ENCODE results near the gene XPO1. TPM values are rescaled to one million over a fixed set of nuclear protein-coding genes. Genes with fewer than 3 reads are reported as not detected.
"Not testable (repeated sequence)": the region's sequence is repeated elsewhere in the genome, so short reads cannot be mapped to it uniquely, and the experiment has no call there.

The XPO1 gene
- total RNA-seq, 2 donors from 2014 or later = 158 to 220 TPM

DNA sequence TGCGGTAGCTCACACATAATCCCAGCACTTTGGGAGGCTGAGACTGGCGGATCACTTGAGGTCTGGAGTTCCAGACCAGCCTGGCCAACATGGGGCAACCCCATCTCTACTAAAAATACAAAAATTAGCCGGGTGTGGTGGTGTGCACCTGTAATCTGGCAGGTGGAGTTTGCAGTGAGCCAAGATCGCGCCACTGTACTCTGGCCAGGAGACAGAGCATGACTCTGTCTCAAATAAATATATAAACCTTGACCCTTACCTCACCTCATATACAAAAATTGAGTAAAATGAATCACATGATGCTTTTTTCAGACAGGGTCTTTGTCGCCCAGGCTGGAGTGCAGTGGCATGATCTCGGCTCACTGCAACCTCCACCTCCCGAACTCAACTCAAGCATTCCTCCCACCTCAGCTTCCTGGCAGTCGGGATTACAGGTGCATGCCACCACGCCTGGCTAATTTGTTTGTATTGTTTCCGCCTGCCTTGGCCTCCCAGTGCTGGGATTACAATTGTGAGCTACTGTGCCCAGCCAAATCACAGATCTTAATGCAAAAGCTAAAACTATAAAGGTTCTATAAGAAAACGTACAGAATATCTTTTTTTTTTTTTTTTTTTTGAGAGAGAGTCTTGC, 25.3 kb downstream of the XPO1 start:
- H3K36me3 Mint-ChIP-seq = peaks cover 12% of the 10 kb centered on the region
- no peak overlapping the region for H3K27ac Mint-ChIP-seq
- ATAC-seq = no peak
- DNase-seq (ENCODE audit: low spot score) = no peak
- no peaks in the 10 kb centered on the region for H3K9me3 Mint-ChIP-seq
- no peak overlapping the region for H3K4me3 Mint-ChIP-seq
- no peaks in the 10 kb centered on the region for H3K27me3 Mint-ChIP-seq
- H3K4me1 Mint-ChIP-seq (ENCODE audit: low read depth in 2 of 2) = peaks cover 10 to 15% of the 10 kb centered on the region in 2 donors

DNA sequence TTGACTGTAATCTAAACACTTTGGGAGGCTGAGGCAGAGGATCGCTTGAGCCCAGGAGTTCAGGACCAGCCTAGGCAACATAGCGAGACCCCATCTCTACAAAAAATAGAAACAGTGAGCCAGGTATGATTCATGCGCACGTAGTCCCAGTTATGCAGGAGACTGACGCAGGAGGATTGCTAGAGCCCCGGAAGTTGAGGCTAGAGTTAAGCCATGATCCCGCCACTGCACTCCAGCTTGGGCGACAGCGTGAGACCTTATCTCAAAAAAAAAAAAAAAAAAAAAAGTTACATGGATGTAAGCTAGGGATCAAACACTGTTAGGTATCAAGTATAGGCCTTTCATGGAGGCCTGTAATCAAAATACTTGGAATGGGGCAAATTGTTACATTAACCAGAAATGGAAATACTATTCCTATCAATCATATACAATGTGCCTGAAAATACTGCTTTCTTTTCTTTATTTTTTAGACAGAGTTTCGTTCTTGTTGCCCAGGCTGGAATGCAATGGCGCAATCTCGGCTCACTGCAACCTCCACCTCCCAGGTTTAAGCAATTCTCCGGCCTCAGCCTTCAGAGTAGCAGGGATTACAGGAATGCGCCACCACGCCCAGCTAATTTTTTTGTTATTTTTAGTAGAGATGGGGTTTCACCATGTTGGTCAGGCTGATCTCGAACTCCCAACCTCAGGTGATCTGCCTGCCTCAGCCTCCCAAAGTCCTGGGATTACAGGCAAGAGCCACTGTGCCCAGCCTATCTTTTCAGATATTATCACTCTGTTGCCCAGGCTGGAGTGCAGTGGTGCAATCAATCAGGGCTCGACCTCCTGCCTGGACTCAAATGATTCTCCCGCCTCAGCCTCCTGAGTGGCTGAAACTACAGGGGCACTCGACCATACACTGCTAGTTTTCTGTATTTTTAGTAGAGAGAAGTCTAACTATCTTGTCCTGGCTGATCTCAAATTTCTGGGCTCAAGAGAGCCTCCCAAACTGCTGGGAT, 27.2 kb downstream of the XPO1 start:
- Mint-ChIP-seq H3K9me3 (no peaks in the 10 kb centered on the region), H3K4me3 (no peak overlapping the region), H3K4me1 (ENCODE audit: low read depth in 2 of 2) (peaks cover 12 to 15% of the 10 kb centered on the region in 2 donors), H3K36me3 (peaks cover 12% of the 10 kb centered on the region), H3K27me3 (no peaks in the 10 kb centered on the region), H3K27ac (no peak overlapping the region)
- no peak for DNase-seq (ENCODE audit: low spot score)
- no peak for ATAC-seq

DNA sequence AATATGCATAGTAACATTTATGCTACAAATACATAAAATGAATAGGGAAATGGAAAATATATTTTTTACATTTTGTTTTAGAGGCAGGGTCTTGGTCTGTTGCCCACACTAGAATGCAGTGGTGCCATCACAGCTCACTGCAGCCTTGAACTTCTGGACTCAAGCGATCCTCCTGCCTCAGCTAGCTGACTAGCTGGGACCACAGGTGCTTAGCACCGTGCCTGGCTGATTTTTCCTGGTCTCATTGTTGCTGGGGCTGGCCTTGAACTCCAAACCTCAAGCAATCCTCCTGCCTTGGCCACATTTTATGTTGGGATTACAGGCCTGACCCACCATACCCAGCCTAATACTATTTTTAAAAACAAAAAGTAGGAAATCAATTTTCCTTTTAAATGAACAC, 33.2 kb downstream of the XPO1 start:
- Mint-ChIP-seq H3K9me3 (no peaks in the 10 kb centered on the region), H3K27me3 (no peaks in the 10 kb centered on the region), H3K4me1 (ENCODE audit: low read depth in 2 of 2) (peaks cover 6 to 12% of the 10 kb centered on the region in 2 donors), H3K36me3 (peaks cover 5% of the 10 kb centered on the region), H3K4me3 (no peak overlapping the region), H3K27ac (no peak overlapping the region)
- ATAC-seq (no peak), DNase-seq (ENCODE audit: low spot score) (no peak)

DNA sequence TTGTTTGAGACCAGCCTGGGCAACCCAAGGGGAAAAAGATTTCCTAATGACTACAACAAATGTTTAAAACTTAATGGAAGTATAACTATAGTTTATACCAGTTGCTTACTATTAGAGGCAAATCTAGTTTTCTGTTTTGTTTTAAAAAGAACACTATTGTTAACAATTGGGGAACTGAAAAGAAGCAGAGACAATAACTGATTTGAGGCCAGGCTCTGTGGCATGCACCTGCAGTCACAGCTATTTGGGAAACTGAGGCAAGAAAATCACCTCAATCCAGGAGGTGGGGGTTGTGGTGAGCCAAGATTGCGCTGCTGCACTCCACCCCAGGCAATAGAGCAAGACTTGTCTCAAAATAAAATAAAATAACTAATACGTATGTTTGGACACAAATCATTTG, 39.1 kb downstream of the XPO1 start:
- Mint-ChIP-seq H3K4me1 (ENCODE audit: low read depth in 2 of 2) (peaks cover 6 to 7% of the 10 kb centered on the region in 2 donors), H3K36me3 (peaks cover 27% of the 10 kb centered on the region), H3K9me3 (no peaks in the 10 kb centered on the region), H3K27me3 (no peaks in the 10 kb centered on the region), H3K4me3 (no peak overlapping the region), H3K27ac (no peak overlapping the region)
- ATAC-seq (no peak), DNase-seq (ENCODE audit: low spot score) (no peak)

DNA sequence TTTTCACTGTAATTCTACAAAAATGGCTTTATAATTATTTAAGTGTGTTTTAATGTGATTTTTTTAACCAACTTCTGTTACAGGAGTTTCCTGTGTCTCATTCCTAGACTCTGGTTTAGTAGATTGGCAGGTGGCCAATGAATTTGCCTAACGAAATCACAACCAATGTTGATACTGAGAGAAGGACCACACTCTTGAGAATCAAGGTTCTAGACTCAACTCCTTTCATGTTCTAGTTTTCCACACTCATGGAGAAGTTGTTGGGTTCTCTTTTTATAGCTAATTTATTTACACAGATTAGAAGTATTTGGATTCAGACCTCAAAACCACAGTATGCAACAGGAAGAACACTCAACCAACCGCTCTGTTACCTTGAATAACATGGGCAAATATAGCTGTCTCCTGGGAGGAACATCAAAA, 44.6 kb downstream of the XPO1 start:
- DNase-seq (ENCODE audit: low spot score) (no peak), ATAC-seq (peak in 1 of 2 donors; percentile 58)
- Mint-ChIP-seq H3K4me1 (ENCODE audit: low read depth in 2 of 2) (peaks cover 13 to 15% of the 10 kb centered on the region in 2 donors), H3K27me3 (no peaks in the 10 kb centered on the region), H3K36me3 (peaks cover 43% of the 10 kb centered on the region), H3K4me3 (peak overlapping the region; percentile 20), H3K9me3 (no peaks in the 10 kb centered on the region), H3K27ac (peak overlapping the region; percentile 22 to 74)

DNA sequence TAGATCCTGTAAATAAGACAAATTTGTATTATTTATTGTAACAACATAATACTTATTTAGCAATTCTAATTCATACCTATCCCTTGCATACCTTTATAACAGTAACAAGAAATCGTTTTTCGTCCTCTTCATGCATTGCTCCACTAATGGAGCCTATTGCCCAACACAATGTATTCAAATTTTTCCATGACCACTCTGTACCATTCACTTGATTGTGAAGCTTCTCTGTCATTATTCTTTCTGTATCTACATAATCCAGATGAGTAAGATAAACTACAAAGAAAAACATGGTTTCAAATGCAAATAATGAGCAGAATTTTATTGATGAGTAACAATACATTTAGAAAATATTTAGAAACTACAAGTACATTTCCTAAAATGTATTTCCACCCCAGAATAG, 45.7 kb downstream of the XPO1 start:
- Mint-ChIP-seq H3K36me3 (peaks cover 46% of the 10 kb centered on the region), H3K27me3 (no peaks in the 10 kb centered on the region), H3K4me1 (ENCODE audit: low read depth in 2 of 2) (peaks cover 13 to 15% of the 10 kb centered on the region in 2 donors), H3K4me3 (no peak overlapping the region), H3K9me3 (no peaks in the 10 kb centered on the region), H3K27ac (peak overlapping the region in 1 of 2 donors; percentile 22)
- ATAC-seq (no peak), DNase-seq (ENCODE audit: low spot score) (no peak)

DNA sequence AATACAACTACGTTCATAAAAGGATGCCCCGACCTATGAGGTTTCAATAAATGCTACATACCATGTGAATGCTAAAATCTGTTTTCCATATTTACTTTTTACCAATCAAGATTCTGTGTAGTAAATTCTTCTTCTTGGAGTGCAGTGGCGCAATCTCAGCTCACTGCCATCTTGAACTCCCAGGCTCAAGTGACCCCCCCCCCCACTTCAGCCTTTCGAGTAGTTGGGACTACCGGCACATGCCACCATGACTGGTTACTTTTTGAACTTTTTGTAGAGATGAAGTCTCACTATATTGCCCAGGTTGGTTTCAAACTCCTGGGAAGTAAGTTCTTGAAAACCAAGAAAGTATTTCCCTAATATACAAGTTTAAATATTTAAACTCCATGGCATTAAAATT, 52.9 kb downstream of the XPO1 start:
- no peaks in the 10 kb centered on the region for H3K27me3 Mint-ChIP-seq
- H3K27ac Mint-ChIP-seq = no peak overlapping the region
- no peaks in the 10 kb centered on the region for H3K9me3 Mint-ChIP-seq
- no peak for ATAC-seq
- no peak overlapping the region for H3K4me3 Mint-ChIP-seq
- DNase-seq (ENCODE audit: low spot score) = no peak
- peaks cover 21% of the 10 kb centered on the region for H3K36me3 Mint-ChIP-seq
- H3K4me1 Mint-ChIP-seq (ENCODE audit: low read depth in 2 of 2) = no peaks in the 10 kb centered on the region

DNA sequence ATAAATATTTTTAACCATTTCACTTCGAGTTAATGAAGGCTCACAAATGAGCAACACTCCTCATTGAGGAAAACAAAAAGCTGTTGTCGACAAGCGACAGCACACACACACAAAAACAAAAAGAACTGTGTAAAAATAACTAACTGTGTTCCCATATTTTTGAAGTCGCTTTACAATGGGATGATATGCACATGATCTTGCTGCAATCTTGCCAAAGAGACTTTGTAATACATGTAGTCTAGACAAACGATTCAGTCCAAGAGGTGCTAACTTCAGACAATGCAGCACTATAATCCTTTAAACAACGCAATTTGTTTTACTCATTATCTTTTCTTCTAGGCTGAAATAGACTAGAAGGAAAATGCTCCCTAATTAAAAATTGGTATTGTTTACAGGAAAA, 60.1 kb downstream of the XPO1 start:
- peaks cover 9% of the 10 kb centered on the region for H3K36me3 Mint-ChIP-seq
- H3K27ac Mint-ChIP-seq = no peak overlapping the region
- DNase-seq (ENCODE audit: low spot score) (no peak), ATAC-seq (no peak)
- H3K9me3 Mint-ChIP-seq = no peaks in the 10 kb centered on the region
- no peak overlapping the region for H3K4me3 Mint-ChIP-seq
- H3K4me1 Mint-ChIP-seq (ENCODE audit: low read depth in 2 of 2) = peaks cover 0 to 5% of the 10 kb centered on the region in 2 donors
- no peaks in the 10 kb centered on the region for H3K27me3 Mint-ChIP-seq

DNA sequence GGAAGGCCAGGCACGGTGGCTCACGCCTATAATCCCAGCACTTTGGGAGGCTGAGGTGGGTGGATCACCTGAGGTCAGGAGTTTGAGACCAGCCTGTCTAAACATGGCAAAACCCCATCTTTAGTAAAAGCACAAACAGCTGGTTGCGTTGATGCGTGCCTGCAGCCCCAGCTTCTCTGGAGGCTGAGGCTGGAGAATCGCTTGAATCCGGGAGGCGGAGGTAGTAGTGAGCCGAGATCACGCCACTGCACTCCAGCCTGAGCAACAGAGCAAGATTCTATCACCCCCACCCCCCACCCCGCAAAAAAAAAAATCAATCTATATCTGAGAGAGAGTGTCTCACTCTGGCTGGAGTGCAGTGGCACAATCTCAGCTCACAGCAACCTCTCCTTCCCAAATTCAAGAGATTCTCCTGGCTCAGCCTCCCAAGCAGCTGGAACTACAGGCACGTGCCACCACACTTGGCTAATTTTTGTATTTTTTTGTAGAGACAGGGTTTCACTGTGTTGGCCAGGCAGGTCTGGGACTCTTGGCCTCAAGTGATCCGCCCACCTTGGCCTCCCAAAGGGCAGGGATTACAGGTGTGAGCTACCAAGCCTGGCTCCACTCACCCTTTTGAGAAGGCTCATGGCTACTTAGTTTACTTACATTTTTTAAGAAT, 61.1 kb downstream of the XPO1 start:
- not testable (repeated sequence) for DNase-seq (ENCODE audit: low spot score); H3K4me1 Mint-ChIP-seq (ENCODE audit: low read depth in 2 of 2); H3K27me3 Mint-ChIP-seq; H3K4me3 Mint-ChIP-seq; H3K9me3 Mint-ChIP-seq; ATAC-seq; H3K36me3 Mint-ChIP-seq
- peak overlapping the region in 1 of 2 donors; percentile 72 for H3K27ac Mint-ChIP-seq

DNA sequence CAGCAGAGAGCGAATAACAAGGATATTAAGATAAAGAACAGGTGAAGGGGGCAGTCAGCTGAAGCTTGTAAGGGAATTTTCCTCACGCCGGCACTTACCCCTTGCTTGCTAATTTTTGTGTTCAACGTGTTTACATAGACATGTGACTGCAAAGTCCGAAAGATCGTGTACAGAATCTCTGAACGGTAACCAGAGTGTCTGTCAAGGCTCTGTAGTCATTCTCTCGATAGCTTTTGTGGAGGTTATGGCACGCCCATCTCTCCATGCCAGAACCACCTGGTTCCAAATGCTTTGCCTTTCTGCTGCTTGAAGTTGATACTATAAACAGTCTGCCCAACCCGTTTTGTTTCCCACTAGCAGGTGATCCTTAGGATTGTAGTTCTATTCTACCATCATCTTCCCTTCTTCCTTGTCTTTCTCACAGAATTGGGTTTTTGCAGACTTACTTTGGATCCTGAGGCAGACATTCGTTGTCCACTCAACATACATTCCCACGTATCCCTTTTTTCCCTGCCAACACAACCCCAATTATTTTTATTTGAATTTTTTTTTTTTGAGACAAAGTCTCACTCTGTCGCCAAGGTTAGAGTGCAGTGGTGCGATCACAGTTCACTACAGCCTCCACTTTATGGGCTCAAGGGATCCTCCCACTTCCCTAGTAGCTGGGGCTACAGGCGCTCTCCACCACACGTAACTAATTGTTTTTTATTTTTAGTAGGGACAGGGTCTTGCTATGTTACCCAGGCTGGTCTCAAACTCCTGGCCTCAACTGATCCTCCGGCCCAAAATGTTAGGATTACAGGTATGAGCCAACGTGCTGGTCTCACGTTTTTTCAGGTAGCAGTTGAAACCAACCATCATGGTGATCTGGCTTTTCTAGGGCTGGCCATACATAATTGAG, 66.0 kb downstream of the XPO1 start:
- Mint-ChIP-seq H3K4me1 (ENCODE audit: low read depth in 2 of 2) (peaks cover 14 to 24% of the 10 kb centered on the region in 2 donors), H3K27me3 (no peaks in the 10 kb centered on the region), H3K4me3 (peak overlapping the region; percentile 87), H3K9me3 (no peaks in the 10 kb centered on the region), H3K36me3 (peaks cover 5% of the 10 kb centered on the region), H3K27ac (peak overlapping the region; percentile 90 to 95)
- no peak for ATAC-seq
- DNase-seq (ENCODE audit: low spot score) = no peak

DNA sequence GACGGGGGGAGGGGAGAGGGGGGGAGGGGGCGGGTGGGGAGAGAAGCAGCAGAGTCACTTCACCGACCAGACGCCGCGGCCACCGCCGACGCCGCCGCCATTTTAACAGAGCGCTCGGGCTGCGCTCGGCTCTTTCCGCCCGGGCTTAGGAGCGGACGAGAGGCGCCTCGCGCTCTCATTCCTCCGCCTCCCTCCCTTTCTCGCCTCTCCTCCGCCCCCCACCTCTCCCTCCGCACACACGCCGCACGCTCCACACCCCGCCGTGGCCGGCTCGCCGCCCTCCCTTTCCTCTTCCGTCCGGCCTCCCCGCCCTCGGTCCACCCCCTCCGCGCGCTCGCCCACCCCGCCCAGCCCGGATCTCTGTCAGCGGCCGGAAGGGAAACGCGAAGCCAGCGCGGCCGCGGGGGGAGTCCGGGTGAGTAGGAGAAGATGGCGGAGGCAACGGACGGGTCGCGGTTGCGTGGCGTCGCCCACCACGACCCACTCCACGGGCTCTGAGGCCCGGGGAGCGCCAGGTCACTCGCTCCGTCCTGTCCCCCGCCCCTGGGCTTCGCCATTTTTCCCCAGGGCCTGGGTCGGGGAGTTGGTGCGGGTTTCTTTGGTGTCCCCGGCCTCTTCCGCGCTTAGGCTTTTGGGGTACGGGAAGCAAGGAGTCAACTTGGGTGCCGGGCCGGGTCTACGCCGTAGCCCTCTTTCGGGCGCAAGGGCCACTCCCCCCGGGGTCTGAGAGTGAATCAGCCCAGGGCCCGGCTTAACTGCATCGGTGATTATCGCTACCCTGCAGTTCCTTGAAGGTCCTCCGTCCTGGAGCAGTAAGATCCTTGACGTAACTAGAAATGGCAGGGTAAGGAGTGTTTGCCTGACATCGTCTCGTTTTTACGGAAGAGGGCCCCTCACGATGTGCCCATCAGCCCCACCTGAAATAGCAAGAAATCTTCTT, 66.9 kb downstream of the XPO1 start, which contains the start of gene USP34:
Gene USP34 (minus strand): TSS at position 123 of the 940 bp plus-strand sequence. CDS start 395 bp downstream, outside the sequence.
- Mint-ChIP-seq H3K27me3 (no peaks in the 10 kb centered on the region), H3K9me3 (no peaks in the 10 kb centered on the region), H3K36me3 (peaks cover 5% of the 10 kb centered on the region), H3K4me3 (peak within 1 kb of the TSS; percentile 87), H3K4me1 (ENCODE audit: low read depth in 2 of 2) (peaks cover 14 to 19% of the 10 kb centered on the region in 2 donors), H3K27ac (peak within 1 kb of the TSS; percentile 90 to 95)
- ATAC-seq = peak; percentile 94 to 96
- DNase-seq (ENCODE audit: low spot score) = peak; percentile 97

All from natural killer cell treated with Interleukin-12 subunit alpha and Interleukin-12 subunit beta and Interleukin-15 and Interleukin-18, amount 100 ng/mL, for 72 hours (primary cell).